Measurements from ENCODE around the gene STK11IP.

Gene STK11IP

GRCh38 chr2:219656526-219656925 is 58.9 kb downstream of the STK11IP start:
- DNase-seq (ENCODE audit: low read depth in 2 of 2): no peak

- no peak for DNase-seq (ENCODE audit: low read depth in 2 of 2)
Observed at GRCh38 chr2:219658196-219658846, 60.7 kb downstream of the STK11IP start.

GRCh38 chr2:219658874-219659273 is 61.2 kb downstream of the STK11IP start:
- no peak for DNase-seq (ENCODE audit: low read depth in 2 of 2)

GRCh38 chr2:219661197-219661954 is 63.7 kb downstream of the STK11IP start:
- DNase-seq (ENCODE audit: low read depth in 2 of 2): no peak

GRCh38 chr2:219661955-219662395 is 64.3 kb downstream of the STK11IP start:
- DNase-seq (ENCODE audit: low read depth in 2 of 2): no peak

- no peak for DNase-seq (ENCODE audit: low read depth in 2 of 2)
Observed at GRCh38 chr2:219662566-219662965, 64.9 kb downstream of the STK11IP start.

GRCh38 chr2:219663116-219663762 is 65.6 kb downstream of the STK11IP start:
- DNase-seq (ENCODE audit: low read depth in 2 of 2): no peak

- no peak for DNase-seq (ENCODE audit: low read depth in 2 of 2)
Observed at GRCh38 chr2:219664041-219664440, 66.4 kb downstream of the STK11IP start.

- DNase-seq (ENCODE audit: low read depth in 2 of 2): no peak
Observed at GRCh38 chr2:219664944-219665343, 67.3 kb downstream of the STK11IP start.

- no peak for DNase-seq (ENCODE audit: low read depth in 2 of 2)
Observed at GRCh38 chr2:219665926-219666325, 68.3 kb downstream of the STK11IP start.
